K562 (cell line): Measurements from ENCODE around the gene AQP6.

ENCODE experiments used
- BHLHE40 ChIP-seq: IDR thresholded peaks from 2 replicates; pipeline ENCODE4 v1.6.1; 2011; ENCODE audit warnings: low read length, improper control_type of control experiment
- EHMT2 ChIP-seq: fragments of 450-650 bp; IDR thresholded peaks from 2 replicates; pipeline ENCODE4 v1.6.1; 2018; ENCODE audit warnings: antibody characterized with exemption
- HDAC6 ChIP-seq: IDR thresholded peaks from 2 replicates; pipeline ENCODE4 v1.6.1; 2012; ENCODE audit warnings: low read depth, mild to moderate bottlenecking, control low read depth, inconsistent platforms, low read length, moderate library complexity
- POLR2AphosphoS5 ChIP-seq: IDR thresholded peaks from 2 replicates; pipeline ENCODE4 v1.6.1; 2011; ENCODE audit warnings: mild to moderate bottlenecking, low read depth, low read length, moderate library complexity; ENCODE audit not compliant: control insufficient read depth, insufficient read depth
- ZNF253 ChIP-seq: fragments of 250-450 bp; sonication (Bioruptor Pico); conservative IDR thresholded peaks from 2 replicates; pipeline ENCODE4 v1.6.1; 2021; ENCODE audit warnings: mild to moderate bottlenecking

- TF ChIP-seq ZNF253 (CRISPR knock-in tag) (no peak), POLR2AphosphoS5 (no peak), HDAC6 (no peak), BHLHE40 (no peak), EHMT2 (no peak)
Measured at GRCh38 chr12:49955899-49956662, 16.7 kb upstream of the AQP6 start.
